DMS 273 (cell line): ENCODE results near the gene TSPAN14.

Source experiments
- DNase-seq: peaks from one replicate; lab custom pipeline; 2025; ENCODE audit not compliant: unreplicated experiment; lab: John Stamatoyannopoulos, UW

Gene TSPAN14

DNA sequence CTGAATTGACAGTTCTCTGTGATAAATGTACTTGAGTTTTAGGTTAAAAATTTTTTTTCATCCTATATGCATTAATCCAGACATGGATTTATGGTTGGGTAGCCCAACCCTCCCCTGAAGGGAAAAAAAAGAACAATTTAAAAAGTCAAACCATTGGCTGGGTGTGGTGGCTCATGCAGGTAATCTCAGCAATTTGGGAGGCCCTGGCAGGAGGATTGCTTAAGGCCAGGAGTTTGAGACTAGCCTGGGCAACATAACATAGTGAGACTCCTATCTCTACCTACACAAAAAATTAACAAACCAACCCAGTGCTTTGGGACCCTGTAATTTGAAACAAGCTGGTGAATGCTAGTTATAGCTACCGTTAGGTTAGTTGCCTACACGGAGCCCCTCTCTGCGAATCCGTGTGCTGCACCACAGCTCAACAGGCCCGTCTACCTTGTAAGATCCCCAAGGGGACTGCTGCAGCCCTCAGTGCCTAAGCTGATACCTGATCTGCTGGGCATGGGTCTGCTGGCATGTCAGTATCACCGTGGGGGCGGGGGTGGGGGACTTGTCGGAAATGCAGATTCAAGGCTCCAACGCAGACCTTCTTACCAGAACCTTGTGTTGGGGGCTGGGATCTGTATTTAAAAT is 32.8 kb downstream of the TSPAN14 start:
- DNase-seq: no peak

GRCh38 chr10:80487421-80487785 is 33.3 kb downstream of the TSPAN14 start:
- DNase-seq: no peak

DNA sequence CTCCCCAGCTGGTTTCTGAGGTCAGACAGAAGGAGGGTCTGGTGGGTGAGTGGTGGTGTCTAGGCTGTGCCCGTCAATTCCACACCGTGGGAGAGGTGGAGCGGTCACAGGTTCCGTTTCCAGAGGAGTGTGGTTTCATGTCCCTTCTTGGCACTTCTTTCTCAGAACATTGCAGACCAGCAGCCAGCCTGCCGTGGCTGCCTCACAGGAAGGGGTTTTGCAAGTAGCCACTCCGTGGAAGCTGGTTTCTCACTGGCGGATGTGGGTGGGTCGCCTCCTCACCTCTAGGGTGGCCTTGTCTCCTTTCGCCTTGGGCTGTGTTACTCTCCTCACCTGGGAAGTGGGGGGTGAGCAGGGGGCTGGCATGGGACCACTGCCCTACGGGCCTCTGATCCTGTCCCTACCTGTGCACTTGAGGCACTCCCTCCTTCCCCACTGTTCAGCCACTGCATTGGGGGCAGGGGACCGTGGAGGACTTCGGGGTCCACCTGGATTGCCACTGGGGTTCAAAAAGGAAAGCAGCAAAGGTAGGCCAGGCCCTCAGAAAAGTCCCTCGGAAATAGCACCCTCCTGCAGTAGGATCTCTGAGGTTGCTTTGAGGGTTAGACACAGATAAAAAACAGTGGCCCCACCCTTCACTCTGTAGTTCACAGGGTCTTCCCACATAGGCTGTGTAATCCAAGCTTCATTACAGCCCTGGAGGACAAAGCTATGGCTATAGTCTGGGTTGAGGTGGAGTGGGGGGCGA is 33.9 kb downstream of the TSPAN14 start:
- DNase-seq: no peak

- DNase-seq: no peak
Measured at GRCh38 chr10:80488539-80489066, 34.5 kb downstream of the TSPAN14 start.

DNA sequence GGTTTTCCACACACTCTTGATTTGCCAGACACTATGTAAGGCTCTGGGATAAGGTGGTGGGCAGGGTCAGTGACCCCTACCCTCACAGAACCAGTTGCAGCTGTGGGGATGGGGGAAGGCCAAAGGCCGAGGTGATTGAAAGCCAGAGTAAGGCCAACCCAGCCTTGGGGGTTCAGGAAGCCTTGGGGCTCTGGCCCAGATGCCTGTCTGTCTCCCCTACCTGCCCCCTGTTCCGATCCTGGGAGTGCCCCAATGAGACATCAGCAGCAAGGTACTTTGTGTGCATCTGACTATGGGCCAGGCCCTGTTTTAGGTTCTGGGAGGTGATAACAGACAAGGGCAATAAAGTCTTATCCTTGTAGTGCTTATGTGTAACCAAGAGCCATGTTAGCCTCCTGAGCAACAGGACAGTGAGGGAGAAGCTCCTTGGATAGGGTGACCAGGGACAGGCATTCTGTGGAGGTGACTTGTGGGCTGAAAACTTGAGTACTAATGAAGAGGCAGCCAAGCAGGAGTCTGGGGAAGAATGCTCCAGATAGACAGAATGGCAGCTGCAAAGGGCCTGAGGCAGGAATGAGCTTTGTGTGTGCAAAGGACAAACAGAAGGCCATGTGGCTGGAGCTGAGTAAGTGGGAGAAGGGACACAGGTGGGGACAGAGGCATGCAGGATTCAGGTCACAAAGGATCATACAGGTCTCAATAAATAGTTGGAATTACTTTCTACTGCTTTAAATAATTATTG is 35.4 kb downstream of the TSPAN14 start:
- DNase-seq: no peak

DNA sequence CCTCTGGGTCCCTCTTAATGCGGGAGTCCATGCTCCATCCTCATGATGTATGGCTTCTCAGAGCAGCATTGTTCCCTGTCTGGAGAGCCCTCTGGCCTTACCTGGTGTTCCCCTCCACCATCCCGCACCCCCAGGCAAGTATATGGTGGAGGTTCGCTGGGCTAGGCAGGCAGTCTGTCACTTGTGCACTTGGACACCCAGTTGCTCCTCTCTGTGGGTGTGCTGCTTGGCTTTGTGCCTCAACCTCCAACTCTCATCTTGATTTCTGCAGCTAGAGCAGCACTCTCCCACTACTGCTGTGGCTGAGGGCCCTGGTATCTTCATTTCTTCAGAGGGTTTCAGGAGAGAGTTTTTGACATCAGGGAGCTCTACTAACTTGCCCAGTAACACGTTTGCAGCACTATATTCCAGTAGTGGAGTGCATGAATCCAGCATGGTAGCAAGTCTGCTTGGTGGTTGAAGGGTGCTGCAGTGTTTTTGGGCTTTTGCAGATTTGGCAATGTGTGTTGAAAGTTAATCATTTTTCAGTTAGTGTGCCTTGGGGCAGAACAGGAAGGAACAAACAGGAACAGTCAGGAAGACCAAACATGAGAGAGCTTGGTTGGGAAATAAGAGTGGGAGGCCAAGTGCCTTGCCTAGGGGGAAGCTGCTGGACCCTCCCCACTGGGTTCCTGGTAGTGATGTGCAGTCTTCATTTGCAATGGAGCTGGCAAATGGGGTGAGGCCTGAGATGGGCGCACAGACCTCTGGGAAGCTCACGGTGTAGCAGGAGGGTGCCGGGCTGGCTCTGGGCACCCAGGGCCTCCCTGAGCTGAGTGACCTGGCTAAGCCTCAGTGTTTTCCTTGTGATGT is 37.4 kb downstream of the TSPAN14 start:
- no peak for DNase-seq

DNA sequence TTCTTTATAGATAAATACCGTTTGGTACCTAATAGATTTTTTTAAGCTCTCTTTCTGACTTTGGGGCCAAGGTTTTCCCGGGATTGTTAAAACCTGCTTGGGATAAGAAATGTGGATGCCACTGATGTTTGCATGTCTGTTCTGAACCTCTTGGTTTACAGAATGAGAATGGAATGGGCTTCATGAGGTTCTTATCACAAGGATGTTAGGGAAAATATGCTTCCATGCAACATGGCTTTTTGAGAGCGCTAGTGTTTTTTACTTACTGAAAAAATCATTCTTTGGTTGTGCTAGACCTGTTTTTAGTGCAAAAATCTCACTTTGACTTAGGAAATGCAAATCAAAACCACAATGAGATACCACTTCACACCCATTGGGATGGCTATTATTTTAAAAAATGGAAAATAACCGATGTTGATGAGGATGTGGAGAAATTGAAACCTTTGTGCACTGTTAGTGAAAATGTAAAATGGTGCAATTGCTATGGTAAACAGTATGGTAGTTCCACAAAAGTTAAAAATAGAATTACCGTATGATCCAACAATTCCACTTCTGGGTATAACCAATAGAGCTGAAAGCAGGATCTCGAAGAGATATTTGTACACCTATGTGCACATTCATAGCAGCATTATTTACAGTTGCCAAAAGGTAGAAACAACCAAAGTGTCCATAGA is 38.9 kb downstream of the TSPAN14 start:
- DNase-seq: no peak

DNA sequence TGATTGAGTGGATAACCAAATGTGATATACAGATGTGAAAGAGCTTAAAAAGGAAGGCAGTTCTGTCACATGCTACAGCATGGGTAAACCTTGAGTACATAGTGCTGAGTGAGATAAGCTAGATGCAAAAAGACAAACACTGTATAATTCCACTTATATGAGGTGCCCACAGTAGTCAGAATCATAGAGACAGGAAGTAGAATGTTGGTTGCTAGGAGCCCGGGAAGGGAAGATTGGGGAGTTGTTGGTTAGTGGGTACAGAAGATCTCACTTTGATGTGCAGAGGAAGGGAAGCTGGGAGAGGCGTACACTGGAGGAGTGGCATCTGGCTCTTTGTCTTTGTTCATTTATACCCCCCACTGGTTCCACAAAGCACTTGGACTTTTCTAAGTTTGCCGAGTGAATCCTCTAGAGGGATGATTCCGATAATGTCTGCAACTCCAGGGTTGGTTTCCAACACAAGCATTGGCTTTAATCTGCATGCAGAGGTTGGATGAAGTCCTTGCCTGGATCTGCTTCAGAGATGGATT is 39.5 kb downstream of the TSPAN14 start:
- DNase-seq: peak; percentile 55

- DNase-seq: no peak
Measured at GRCh38 chr10:80496555-80497172, 42.6 kb downstream of the TSPAN14 start.

DNA sequence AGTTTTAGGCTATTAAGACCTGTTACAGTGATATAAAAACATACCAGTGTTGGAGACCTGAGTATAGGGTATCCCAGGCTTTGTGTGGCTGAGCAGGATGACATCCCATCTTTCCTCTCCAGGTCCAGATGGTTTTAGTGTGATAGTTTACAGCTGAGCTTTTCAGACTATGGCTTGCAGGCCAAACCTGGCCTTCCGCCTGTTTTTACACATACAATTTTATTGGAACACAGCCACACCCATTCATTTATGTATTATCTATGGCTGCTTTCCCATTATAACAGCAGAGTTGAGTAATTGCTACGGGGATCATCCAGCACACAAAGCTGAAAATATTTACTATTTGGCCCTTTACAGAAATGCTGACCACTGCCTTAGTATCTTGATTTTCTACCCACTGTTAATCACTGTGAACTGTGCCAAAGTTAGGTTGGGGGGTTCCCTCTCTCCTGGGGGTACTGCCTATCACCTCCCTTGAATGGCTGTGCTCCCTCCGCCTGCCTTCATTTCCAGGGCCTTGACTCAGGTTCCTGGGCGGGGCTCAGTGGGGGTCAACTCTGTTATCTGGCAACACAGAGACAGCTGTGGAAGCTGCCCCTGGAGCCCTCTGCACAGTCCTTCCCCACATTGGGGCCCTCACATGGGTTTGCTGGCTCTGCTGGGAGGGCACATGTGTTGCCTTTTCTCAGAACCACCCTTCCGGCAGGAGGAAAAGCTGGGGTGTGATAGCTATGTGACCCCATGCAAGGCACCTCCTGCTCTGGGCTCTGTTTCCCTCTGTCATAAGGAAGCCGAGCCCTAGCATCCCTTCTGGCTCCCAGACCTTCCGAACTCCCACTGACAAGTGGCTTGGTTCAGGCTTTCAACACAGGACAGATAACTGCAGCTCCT is 43.3 kb downstream of the TSPAN14 start:
- DNase-seq: peak; percentile 13

DNA sequence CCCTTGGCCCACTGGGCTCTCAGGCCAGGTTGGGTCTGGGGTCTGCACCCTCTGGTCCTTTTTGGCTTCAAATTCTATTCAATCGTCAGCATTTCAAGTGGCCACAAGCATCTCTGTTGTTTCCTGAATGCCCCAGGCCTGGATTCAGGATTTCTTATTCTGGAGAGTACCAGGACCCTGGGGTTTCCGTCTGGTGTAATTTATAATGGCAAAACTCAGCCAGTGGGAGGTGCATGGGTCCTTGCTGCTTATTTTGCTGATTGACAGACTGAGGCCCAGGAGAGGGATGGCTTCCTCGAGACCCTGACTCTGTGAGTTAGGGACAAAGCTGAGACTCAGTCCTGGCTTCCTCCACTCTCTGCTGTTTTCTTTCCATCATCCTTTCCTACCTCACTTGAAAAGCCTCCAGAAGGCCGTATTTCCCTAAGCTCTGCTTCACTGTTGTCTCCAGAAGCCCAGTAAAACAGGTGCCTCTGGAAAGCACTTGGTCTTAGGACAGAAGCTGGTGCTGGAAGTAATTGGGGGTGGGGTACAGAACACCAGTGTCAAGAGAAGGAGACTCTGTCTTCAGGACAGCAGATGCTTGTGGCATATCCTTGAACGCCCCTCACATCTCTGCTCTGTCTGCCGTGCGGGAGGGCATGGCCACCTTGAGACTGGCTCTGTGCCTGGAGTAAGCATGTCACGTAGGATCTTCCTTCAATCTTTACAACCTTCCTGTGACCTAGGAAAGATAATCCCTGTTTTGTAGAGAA is 44.1 kb downstream of the TSPAN14 start:
- no peak for DNase-seq

DNA sequence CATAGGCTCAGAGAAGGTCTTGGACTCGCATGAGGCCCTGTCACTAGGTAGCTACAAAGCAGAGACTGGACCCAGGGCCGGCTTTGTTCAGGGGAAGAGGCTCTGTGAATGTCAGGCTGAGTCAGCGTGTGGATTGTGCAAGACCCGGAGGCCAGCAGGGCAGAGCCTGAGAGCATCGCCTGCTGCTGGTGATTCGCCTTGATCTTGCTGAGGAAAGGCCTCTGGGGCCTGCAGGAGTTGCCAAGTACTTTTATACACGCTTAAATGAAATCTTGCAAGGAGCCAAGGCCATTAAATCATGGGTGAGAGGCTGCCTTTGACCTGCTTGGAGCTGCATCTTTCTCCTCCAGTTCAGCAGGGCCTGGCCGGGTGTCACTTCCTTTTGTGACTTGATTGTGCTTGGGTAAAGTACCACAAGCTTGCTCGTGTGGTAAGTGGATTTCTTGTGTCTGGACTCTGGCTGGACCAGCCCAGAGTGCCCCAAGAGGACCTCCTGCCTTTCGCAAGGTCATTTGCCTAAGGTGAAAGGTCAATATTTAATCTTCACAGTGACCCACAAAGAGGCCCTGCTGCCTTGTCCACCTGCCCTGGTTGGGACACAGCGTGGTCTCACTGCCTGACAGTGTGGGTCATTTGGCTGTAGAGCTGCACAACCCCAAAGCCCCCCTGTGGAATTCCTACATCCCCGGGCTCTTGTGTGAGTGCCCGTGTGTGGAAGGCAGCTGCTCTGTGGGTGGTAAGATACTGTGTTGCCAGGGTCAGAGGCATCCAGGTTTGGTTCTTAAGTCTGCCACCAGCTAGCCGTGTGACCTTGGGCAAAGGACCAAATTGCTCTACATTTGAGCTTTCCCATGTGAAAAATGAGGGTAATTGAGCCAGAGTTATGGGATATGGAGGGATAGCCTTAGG is 45.0 kb downstream of the TSPAN14 start:
- DNase-seq: peak; percentile 60

DNA sequence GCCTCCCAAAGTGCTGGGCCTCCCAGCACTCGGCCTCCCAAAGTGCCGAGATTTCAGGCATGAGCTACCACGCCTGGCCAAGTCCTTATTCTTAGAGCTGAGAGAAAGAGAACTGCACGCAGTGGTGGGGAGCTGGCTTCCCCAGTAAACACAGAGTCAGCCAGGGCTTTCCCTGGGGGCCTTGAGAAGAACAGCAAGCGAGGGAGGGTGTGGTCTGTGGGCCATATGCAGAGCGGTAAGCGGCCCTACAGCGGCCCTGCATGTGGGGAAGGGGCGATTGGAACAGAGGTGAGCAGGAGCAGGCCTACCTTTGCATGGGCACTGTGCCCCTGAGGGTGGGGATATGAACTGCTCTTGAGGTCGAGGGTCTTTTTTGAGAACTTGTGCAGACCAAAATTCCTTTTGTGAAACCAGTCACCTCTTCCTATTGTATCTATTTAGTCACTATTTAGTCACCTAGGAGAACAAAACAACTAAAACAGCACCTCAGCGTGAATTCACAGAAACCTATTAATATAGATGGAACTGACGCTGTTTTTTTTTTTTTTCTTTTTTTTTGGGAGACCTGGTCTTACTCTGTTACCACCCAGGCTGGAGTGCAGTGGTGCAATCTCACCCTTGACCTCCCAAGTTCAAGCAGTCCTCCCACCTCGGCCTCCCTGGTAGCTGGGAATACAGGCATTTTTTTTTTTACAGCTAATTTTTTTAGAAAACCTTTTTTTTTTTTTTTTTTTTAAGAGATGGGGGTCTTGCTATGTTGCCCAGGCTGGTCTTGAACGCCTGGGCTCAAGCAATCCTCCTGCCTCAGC is 46.7 kb downstream of the TSPAN14 start:
- DNase-seq: peak; percentile 13

DNA sequence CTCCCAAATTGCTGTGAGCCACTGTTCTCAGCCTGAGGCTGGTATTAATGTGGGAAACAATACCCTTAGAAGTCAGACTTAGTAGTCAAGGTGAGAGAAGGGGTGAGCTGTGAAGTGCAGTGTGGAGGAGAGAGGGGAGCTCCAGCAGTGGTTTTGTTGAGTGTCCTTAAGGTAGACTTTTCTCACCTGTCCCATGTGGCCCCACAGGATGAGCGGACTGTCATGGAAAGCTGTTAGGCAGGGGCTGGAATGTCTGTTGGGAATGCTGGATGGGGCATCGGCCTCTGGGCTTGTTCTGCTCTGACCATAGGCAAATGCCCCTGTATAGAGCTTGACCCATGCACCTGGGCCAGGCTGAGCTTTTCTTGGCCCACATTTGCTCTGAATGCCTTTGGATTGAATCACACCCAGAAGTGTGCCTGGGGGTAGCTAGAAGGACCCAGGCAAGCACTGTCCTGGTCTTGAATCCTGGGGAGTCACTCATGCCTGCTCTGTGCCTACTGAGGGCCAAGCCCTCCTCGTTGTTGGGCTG is 47.3 kb downstream of the TSPAN14 start:
- no peak for DNase-seq

DNA sequence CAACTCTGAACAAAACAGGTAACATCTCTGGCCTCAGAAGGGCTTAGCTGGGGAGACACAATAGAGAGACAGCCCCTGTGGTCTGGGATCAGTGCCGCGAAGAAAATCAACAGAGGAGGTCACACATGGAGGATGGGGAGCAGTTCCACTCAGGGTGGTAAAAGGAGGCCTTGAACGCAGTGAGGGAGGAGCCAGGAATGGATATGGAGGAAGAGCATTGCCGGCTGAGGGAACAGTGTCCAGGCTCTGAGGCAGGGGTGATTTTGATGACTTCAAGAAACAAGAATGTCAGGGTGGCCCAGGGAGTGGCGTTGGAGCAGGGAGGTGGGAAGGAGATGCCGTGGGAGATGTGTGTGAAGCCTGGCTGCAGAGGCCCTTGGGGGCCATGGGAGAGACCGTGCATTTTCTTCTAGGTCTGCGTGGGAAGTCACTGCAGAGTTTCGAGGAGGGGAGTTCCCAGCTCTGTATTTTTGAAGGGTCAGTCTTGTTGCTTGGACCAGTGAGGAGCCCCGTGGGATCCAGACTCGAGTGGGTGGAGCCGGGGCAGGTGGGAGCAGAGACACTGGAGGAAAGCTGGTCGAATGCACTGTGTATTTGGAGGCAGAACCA is 47.9 kb downstream of the TSPAN14 start:
- no peak for DNase-seq
